GM12892 (cell line): ENCODE results near the gene ATP1A3.
"Not testable (repeated sequence)": the region's sequence is repeated elsewhere in the genome, so short reads cannot be mapped to it uniquely, and the experiment has no call there.

ENCODE experiments used
- POLR2A ChIP-seq: IDR thresholded peaks from 2 replicates; pipeline ENCODE4 v1.6.1; 2011; ENCODE audit warnings: low read depth, low read length, control low read depth
- POLR2AphosphoS5 ChIP-seq: IDR thresholded peaks from 2 replicates; pipeline ENCODE4 v1.6.1; 2011; ENCODE audit warnings: low read depth, low read length, control low read depth
- TAF1 ChIP-seq: IDR thresholded peaks from 2 replicates; pipeline ENCODE4 v1.6.1; 2011; ENCODE audit warnings: low read depth, mild to moderate bottlenecking, control low read depth, low read length, borderline replicate concordance

DNA sequence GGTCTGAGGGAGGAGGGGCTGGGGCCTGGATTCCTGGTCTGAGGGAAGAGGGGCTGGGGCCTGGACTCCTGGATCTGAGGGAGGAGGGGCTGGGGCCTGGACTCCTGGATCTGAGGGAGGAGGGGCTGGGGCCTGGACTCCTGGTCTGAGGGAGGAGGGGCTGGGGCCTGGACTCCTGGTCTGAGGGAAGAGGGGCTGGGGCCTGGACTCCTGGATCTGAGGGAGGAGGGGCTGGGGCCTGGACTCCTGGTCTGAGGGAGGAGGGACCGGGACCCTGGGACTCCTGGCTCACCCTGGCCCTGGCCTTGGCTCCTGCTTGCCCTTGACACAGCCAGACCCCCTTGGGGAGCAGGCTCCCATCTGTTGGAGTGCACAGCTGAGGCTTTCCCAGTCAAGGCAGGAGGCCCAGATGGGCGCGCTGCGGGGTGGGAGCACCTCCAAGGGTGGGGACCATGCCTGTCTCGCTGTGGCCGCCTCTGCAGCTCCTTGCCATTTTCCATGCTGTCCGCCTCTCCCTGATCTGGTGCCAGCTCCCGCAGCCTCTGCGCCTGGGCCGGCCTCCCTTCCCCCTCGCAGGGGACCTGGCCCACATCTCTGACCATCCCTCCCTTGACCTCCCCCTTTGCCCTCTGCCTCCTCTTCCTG lies 2.0 kb downstream of the ATP1A3 start:
- not testable (repeated sequence) for TF ChIP-seq TAF1, POLR2A, POLR2AphosphoS5
